ENCODE results near the gene TIGD1.

- TF ChIP-seq EZH2 (IDR thresholded peaks at IDR 0.05), result peak; percentile 79
- no peak for TF ChIP-seq CTCF (IDR thresholded peaks at IDR 0.05)
Measured at GRCh38 chr2:232503809-232504323, 46.5 kb downstream of the TIGD1 start.
